ENCODE data around the gene NOD1. TPM values are rescaled to one million over a fixed set of nuclear protein-coding genes. Genes with fewer than 3 reads are reported as not detected.

NOD1 gene
- total RNA-seq, 1 experiment from 2014 or later: 8.1 TPM

DNA sequence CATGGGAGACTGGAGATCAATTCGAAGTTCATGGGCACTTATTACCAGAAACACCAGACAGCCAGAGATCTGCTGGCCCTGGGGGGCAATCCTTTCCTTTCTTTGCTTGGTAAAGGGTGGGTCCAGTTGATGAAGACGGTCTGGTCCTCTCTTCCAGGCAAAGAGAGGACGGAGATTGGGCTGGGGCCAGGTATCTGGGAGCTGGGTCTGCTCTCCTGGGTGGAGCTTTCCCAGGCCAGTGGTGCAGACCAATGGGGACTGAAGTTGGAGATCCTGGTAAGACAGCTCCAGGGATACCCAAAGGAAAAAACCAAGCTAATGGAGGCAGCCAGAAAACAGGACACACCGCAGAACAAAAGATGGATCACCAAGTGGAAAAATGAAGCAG is 18.3 kb downstream of the NOD1 start:
- ATAC-seq (no peak), DNase-seq (ENCODE audit: low read depth, low spot score) (no peak)
- ChIA-PET POLR2A (no interaction called here), CTCF (interaction anchor here (0.7 kb wide), 1 partner anchor 9 kb away, joined by 4 read pairs; no protein-coding TSS in a partner anchor)
- BruUV-seq (replicated peaks): no TSS peak
- H3K4me3 ChIP-seq (ENCODE audit: low read depth in 2 of 2, low read length in 2 of 2): no peak overlapping the region
- H3K27me3 ChIP-seq (ENCODE audit: control insufficient read depth, insufficient read depth, low read length): no peaks in the 10 kb centered on the region
- intact Hi-C loops (cut with micrococcal nuclease; ENCODE audit: unreplicated experiment): no loop called here
- in situ Hi-C loops (cut with HindIII; ENCODE audit: low pct_unique_long_range_greater_than_20kb, low sequenced_read_pairs): no loop called here
- H3K27ac ChIP-seq (ENCODE audit: low read length): no peak overlapping the region
- no peak for TF ChIP-seq SIN3A (IDR thresholded peaks at IDR 0.05; ENCODE audit: borderline replicate concordance, insufficient read depth, low read depth, low read length)
- no peak for TF ChIP-seq POLR2AphosphoS5 (IDR thresholded peaks at IDR 0.05; ENCODE audit: low read depth, low read length)
- TF ChIP-seq, protein P1, sequence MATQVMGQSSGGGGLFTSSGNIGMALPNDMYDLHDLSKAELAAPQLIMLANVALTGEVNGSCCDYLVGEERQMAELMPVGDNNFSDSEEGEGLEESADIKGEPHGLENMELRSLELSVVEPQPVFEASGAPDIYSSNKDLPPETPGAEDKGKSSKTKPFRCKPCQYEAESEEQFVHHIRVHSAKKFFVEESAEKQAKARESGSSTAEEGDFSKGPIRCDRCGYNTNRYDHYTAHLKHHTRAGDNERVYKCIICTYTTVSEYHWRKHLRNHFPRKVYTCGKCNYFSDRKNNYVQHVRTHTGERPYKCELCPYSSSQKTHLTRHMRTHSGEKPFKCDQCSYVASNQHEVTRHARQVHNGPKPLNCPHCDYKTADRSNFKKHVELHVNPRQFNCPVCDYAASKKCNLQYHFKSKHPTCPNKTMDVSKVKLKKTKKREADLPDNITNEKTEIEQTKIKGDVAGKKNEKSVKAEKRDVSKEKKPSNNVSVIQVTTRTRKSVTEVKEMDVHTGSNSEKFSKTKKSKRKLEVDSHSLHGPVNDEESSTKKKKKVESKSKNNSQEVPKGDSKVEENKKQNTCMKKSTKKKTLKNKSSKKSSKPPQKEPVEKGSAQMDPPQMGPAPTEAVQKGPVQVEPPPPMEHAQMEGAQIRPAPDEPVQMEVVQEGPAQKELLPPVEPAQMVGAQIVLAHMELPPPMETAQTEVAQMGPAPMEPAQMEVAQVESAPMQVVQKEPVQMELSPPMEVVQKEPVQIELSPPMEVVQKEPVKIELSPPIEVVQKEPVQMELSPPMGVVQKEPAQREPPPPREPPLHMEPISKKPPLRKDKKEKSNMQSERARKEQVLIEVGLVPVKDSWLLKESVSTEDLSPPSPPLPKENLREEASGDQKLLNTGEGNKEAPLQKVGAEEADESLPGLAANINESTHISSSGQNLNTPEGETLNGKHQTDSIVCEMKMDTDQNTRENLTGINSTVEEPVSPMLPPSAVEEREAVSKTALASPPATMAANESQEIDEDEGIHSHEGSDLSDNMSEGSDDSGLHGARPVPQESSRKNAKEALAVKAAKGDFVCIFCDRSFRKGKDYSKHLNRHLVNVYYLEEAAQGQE (IDR thresholded peaks at IDR 0.05; ENCODE audit: insufficient read depth in 1 of 2, low read depth in 2 of 2, low read length in 1 of 2): no peak
- no peak for TF ChIP-seq TCF7L2 (IDR thresholded peaks at IDR 0.05; ENCODE audit: low read depth, low read length)
- TF ChIP-seq, protein P2, sequence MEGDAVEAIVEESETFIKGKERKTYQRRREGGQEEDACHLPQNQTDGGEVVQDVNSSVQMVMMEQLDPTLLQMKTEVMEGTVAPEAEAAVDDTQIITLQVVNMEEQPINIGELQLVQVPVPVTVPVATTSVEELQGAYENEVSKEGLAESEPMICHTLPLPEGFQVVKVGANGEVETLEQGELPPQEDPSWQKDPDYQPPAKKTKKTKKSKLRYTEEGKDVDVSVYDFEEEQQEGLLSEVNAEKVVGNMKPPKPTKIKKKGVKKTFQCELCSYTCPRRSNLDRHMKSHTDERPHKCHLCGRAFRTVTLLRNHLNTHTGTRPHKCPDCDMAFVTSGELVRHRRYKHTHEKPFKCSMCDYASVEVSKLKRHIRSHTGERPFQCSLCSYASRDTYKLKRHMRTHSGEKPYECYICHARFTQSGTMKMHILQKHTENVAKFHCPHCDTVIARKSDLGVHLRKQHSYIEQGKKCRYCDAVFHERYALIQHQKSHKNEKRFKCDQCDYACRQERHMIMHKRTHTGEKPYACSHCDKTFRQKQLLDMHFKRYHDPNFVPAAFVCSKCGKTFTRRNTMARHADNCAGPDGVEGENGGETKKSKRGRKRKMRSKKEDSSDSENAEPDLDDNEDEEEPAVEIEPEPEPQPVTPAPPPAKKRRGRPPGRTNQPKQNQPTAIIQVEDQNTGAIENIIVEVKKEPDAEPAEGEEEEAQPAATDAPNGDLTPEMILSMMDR (IDR thresholded peaks at IDR 0.05): no peak
- no peaks in the 10 kb centered on the region for H3K36me3 ChIP-seq (ENCODE audit: control insufficient read depth, insufficient read depth, low read length)
- H3K9me3 ChIP-seq (ENCODE audit: control insufficient read depth, insufficient read depth, low read depth, low read length): no peaks in the 10 kb centered on the region
- H3K4me1 ChIP-seq (ENCODE audit: control insufficient read depth, insufficient read depth, low read length): no peaks in the 10 kb centered on the region

DNA sequence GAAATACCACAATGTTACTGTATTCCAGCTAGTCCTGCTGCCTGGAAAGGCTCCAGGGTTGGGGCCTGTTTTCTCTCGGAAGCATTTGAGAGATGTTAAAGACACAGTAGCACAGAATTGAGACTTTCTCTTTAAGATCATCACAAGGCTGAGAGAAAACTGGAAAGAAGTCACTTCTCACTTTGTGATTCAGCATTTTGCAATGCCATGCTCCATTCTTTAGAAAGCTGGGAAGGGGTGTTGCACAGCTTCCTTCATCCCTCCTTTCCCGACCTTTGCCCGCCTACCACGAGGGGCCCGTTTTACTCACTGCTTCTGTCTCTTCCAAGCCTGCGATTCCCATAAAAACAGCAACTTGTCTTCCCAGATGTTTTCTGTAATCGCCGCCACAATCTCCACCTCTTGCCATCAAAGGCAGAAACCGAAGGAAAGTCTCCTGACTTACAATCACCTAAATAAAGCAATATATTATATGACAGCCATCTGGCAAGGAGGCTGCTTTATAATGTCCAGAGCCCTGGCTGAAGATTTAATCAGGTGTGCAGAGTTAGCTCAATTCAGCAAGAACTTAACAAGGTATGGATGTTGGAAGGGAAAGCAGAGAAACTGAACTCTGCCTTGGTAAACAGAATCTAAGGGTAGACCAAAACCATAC is 18.9 kb downstream of the NOD1 start:
- in situ Hi-C loops (cut with HindIII; ENCODE audit: low pct_unique_long_range_greater_than_20kb, low sequenced_read_pairs): no loop called here
- Histone ChIP-seq H3K36me3 (ENCODE audit: control insufficient read depth, insufficient read depth, low read length) (no peaks in the 10 kb centered on the region), H3K9me3 (ENCODE audit: control insufficient read depth, insufficient read depth, low read depth, low read length) (no peaks in the 10 kb centered on the region), H3K4me1 (ENCODE audit: control insufficient read depth, insufficient read depth, low read length) (no peaks in the 10 kb centered on the region), H3K27ac (ENCODE audit: low read length) (no peak overlapping the region), H3K27me3 (ENCODE audit: control insufficient read depth, insufficient read depth, low read length) (no peaks in the 10 kb centered on the region), H3K4me3 (ENCODE audit: low read depth in 2 of 2, low read length in 2 of 2) (no peak overlapping the region)
- no TSS peak for BruUV-seq (replicated peaks)
- POLR2A ChIA-PET: no interaction called here
- intact Hi-C loops (cut with micrococcal nuclease; ENCODE audit: unreplicated experiment): no loop called here
- no peak for ATAC-seq
- TF ChIP-seq SIN3A (IDR thresholded peaks at IDR 0.05; ENCODE audit: borderline replicate concordance, insufficient read depth, low read depth, low read length): no peak
- TF ChIP-seq, protein P2 (IDR thresholded peaks at IDR 0.05): no peak
- TF ChIP-seq, protein P1 (IDR thresholded peaks at IDR 0.05; ENCODE audit: insufficient read depth in 1 of 2, low read depth in 2 of 2, low read length in 1 of 2): no peak
- no peak for DNase-seq (ENCODE audit: low read depth, low spot score)
- CTCF ChIA-PET: interaction anchor here (0.7 kb wide), 1 partner anchor 9 kb away, joined by 4 read pairs; no protein-coding TSS in a partner anchor
